HepG2 (cell line): ENCODE data around the gene FBLN5. TPM values are rescaled to one million over a fixed set of nuclear protein-coding genes. Genes with fewer than 3 reads are reported as not detected.

Source experiments
- CSRNP1 ChIP-seq: sonication (generic); formaldehyde crosslinking; IDR thresholded peaks from 2 replicates; pipeline ENCODE4 v1.8.1; 2023; ENCODE audit warnings: mild to moderate bottlenecking, missing genetic modification reagents
- EZH2 ChIP-seq: conservative IDR thresholded peaks from 2 replicates; pipeline ENCODE4 v1.6.1; 2012; ENCODE audit warnings: mild to moderate bottlenecking, low read depth, low read length, moderate library complexity
- GLMP ChIP-seq: sonication (generic); formaldehyde crosslinking; IDR thresholded peaks from 2 replicates; pipeline ENCODE4 v1.9.0; 2021; ENCODE audit warnings: missing genetic modification reagents, mild to moderate bottlenecking, borderline replicate concordance
- GZF1 ChIP-seq: sonication (generic); formaldehyde crosslinking; IDR thresholded peaks from 2 replicates; pipeline ENCODE4 v1.5.1; 2020; ENCODE audit warnings: mild to moderate bottlenecking, missing genetic modification reagents
- KAT2B ChIP-seq: fragments of 150-350 bp; IDR thresholded peaks from 2 replicates; pipeline ENCODE4 v1.6.1; 2014; ENCODE audit warnings: low read depth, low read length, borderline replicate concordance
- NKX3-1 ChIP-seq: sonication (generic); formaldehyde crosslinking; IDR thresholded peaks from 2 replicates; pipeline ENCODE4 v1.5.0; 2020; ENCODE audit warnings: missing genetic modification reagents
- PHF5A ChIP-seq: IDR thresholded peaks from one replicate; pipeline ENCODE4 v1.6.1; 2018; ENCODE audit warnings: low read depth, missing genetic modification reagents; ENCODE audit not compliant: unreplicated experiment
- RAD51 ChIP-seq: fragments of 450-650 bp; IDR thresholded peaks from 2 replicates; pipeline ENCODE4 v1.6.1; 2016; ENCODE audit warnings: borderline replicate concordance
- TRIM24 ChIP-seq: sonication (generic); formaldehyde crosslinking; IDR thresholded peaks from 2 replicates; pipeline ENCODE4 v1.8.0; 2022; ENCODE audit warnings: mild to moderate bottlenecking, missing genetic modification reagents
- TSC22D2 ChIP-seq: sonication (generic); formaldehyde crosslinking; IDR thresholded peaks from 2 replicates; pipeline ENCODE4 v1.5.1; 2020; ENCODE audit warnings: missing genetic modification reagents, mild to moderate bottlenecking, borderline replicate concordance
- ZNF326 ChIP-seq: sonication (generic); formaldehyde crosslinking; IDR thresholded peaks from 2 replicates; pipeline ENCODE4 v1.4.0; 2020; ENCODE audit warnings: missing genetic modification reagents, borderline replicate concordance
- ZNF33A ChIP-seq: sonication (generic); formaldehyde crosslinking; IDR thresholded peaks from 2 replicates; pipeline ENCODE4 v1.5.1; 2020; ENCODE audit warnings: missing genetic modification reagents, mild to moderate bottlenecking, moderate library complexity, borderline replicate concordance
- ZNF543 ChIP-seq: sonication (generic); formaldehyde crosslinking; IDR thresholded peaks from 2 replicates; pipeline ENCODE4 v1.4.0; 2020; ENCODE audit warnings: mild to moderate bottlenecking, missing genetic modification reagents
- ZNF549 ChIP-seq: sonication (generic); formaldehyde crosslinking; IDR thresholded peaks from 2 replicates; pipeline ENCODE4 v1.5.0; 2020; ENCODE audit warnings: missing genetic modification reagents
- ZNF570 ChIP-seq: sonication (generic); formaldehyde crosslinking; IDR thresholded peaks from 2 replicates; pipeline ENCODE4 v1.4.0; 2020; ENCODE audit warnings: mild to moderate bottlenecking, missing genetic modification reagents, borderline replicate concordance
- ZNF597 ChIP-seq: sonication (generic); formaldehyde crosslinking; IDR thresholded peaks from 2 replicates; pipeline ENCODE4 v1.5.0; 2020; ENCODE audit warnings: missing genetic modification reagents
- ZNF660 ChIP-seq: sonication (generic); formaldehyde crosslinking; IDR thresholded peaks from 2 replicates; pipeline ENCODE4 v1.5.1; 2020; ENCODE audit warnings: mild to moderate bottlenecking, low read depth, missing genetic modification reagents, borderline replicate concordance
- ZNF792 ChIP-seq: IDR thresholded peaks from 2 replicates; pipeline ENCODE4 v1.6.1; 2016
- polyA plus RNA-seq, 8 experiments: library from polyadenylated mRNA; depleted of rRNA in 3 of 8; stranded (reverse) in 7 of 8; unstranded in 1 of 8; fragments of >200 nt; fragmentation: Illumina TruSeq in 4 of 8; extraction: Trizol in 4 of 8; gene quantifications; 2 replicates each; pipeline versions ENCODE4 v1.2.1 to v1.2.3, GENCODE V29; 2011 to 2016; ENCODE audit warnings: low read depth in 4 of 8, missing spikeins in 1 of 8, mixed read lengths in 1 of 8; ENCODE audit not compliant: insufficient read depth in 1 of 8
- total RNA-seq, 5 experiments: library from RNA; depleted of rRNA; stranded (reverse); fragments of >200 nt; fragmentation: Illumina TruSeq; extraction: Trizol; gene quantifications; 2 replicates each; pipeline ENCODE4 v1.2.3, GENCODE V29; 2016; ENCODE audit warnings: low read depth in 1 of 5
- TF ChIP-seq, protein P1 (sequence below): sonication (generic); formaldehyde crosslinking; IDR thresholded peaks from 2 replicates; pipeline ENCODE4 v1.9.0; 2021; ENCODE audit warnings: mild to moderate bottlenecking, missing genetic modification reagents
- TF ChIP-seq, protein P2 (sequence below): IDR thresholded peaks from 2 replicates; pipeline ENCODE4 v1.6.1; 2012; ENCODE audit warnings: inconsistent platforms

The FBLN5 gene
- total and polyA plus RNA-seq, 2 of the 13 experiments (the other 11 are each of a cell fraction or from before 2014, with no cell fraction given): 0.38 to 0.77 TPM

DNA sequence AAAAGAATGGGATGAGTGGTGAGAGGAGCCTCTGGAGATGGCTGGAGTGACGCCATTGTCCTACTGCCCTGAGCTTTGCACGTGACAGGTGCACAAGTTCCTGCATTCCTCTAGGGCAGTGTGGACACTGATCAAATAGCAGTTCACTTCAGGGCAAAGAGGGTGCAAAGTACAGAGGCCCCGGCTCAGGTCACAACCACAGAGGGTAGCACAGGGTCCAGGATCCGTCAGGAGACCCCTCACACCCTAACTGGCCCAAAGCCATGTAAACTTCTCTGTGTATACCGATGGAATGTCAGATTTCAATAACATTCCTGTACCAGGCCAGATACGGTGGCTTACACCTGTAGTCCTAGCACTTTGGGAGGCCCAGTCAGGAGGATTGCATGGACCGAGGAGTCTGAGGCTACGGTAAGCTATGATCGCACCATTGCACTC, 10.4 kb upstream of the FBLN5 start (continued):
- TF ChIP-seq ZNF660 (CRISPR knock-in tag) (no peak), GZF1 (CRISPR knock-in tag) (no peak), CSRNP1 (CRISPR knock-in tag) (no peak), EZH2 (no peak), PHF5A (CRISPR knock-in tag) (peak; percentile 32), GLMP (CRISPR knock-in tag) (no peak), ZNF33A (CRISPR knock-in tag) (no peak), TRIM24 (CRISPR knock-in tag) (peak; percentile 96), TSC22D2 (CRISPR knock-in tag) (no peak), ZNF549 (CRISPR knock-in tag) (no peak), NKX3-1 (CRISPR knock-in tag) (no peak), ZNF326 (CRISPR knock-in tag) (no peak), ZNF543 (CRISPR knock-in tag) (peak; percentile 78; the same call in 1 of the 2 replicates), KAT2B (no peak), ZNF570 (CRISPR knock-in tag) (no peak), ZNF597 (CRISPR knock-in tag) (no peak), ZNF792 (no peak; the same call in 1 of the 2 replicates), RAD51 (no peak)
- TF ChIP-seq, protein P1, sequence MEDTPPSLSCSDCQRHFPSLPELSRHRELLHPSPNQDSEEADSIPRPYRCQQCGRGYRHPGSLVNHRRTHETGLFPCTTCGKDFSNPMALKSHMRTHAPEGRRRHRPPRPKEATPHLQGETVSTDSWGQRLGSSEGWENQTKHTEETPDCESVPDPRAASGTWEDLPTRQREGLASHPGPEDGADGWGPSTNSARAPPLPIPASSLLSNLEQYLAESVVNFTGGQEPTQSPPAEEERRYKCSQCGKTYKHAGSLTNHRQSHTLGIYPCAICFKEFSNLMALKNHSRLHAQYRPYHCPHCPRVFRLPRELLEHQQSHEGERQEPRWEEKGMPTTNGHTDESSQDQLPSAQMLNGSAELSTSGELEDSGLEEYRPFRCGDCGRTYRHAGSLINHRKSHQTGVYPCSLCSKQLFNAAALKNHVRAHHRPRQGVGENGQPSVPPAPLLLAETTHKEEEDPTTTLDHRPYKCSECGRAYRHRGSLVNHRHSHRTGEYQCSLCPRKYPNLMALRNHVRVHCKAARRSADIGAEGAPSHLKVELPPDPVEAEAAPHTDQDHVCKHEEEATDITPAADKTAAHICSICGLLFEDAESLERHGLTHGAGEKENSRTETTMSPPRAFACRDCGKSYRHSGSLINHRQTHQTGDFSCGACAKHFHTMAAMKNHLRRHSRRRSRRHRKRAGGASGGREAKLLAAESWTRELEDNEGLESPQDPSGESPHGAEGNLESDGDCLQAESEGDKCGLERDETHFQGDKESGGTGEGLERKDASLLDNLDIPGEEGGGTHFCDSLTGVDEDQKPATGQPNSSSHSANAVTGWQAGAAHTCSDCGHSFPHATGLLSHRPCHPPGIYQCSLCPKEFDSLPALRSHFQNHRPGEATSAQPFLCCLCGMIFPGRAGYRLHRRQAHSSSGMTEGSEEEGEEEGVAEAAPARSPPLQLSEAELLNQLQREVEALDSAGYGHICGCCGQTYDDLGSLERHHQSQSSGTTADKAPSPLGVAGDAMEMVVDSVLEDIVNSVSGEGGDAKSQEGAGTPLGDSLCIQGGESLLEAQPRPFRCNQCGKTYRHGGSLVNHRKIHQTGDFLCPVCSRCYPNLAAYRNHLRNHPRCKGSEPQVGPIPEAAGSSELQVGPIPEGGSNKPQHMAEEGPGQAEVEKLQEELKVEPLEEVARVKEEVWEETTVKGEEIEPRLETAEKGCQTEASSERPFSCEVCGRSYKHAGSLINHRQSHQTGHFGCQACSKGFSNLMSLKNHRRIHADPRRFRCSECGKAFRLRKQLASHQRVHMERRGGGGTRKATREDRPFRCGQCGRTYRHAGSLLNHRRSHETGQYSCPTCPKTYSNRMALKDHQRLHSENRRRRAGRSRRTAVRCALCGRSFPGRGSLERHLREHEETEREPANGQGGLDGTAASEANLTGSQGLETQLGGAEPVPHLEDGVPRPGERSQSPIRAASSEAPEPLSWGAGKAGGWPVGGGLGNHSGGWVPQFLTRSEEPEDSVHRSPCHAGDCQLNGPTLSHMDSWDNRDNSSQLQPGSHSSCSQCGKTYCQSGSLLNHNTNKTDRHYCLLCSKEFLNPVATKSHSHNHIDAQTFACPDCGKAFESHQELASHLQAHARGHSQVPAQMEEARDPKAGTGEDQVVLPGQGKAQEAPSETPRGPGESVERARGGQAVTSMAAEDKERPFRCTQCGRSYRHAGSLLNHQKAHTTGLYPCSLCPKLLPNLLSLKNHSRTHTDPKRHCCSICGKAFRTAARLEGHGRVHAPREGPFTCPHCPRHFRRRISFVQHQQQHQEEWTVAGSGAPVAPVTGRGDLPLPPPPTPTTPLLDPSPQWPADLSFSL (CRISPR knock-in tag): no peak
- TF ChIP-seq, protein P2, sequence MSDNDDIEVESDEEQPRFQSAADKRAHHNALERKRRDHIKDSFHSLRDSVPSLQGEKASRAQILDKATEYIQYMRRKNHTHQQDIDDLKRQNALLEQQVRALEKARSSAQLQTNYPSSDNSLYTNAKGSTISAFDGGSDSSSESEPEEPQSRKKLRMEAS: peak; percentile 80
